Liver (tissue), 9 donors: ENCODE data around the gene ACTN2. TPM values are rescaled to one million over a fixed set of nuclear protein-coding genes. Genes with fewer than 3 reads are reported as not detected.
A peak's percentile ranks its signal among the peaks of the same experiment; 100 is the strongest.

Experiments
- DNase-seq: peaks from one replicate; pipeline ENCODE4 v3.0.0-alpha.2; 2017; ENCODE audit warnings: low spot score
- H3K27ac ChIP-seq, 2 donors: one replicate each; pipeline ENCODE4 v1.7.0; 2013; ENCODE audit warnings: inconsistent platforms in 2 of 2, low read length in 2 of 2, control low read depth in 1 of 2, low read depth in 1 of 2, mild to moderate bottlenecking in 1 of 2
- H3K27me3 ChIP-seq, 4 donors: one replicate each; pipeline versions ENCODE4 v1.6.1 to v1.7.0; 2013; ENCODE audit warnings: low read length in 3 of 4, inconsistent platforms in 1 of 4, mild to moderate bottlenecking in 1 of 4, moderate library complexity in 1 of 4; ENCODE audit not compliant: control insufficient read depth in 4 of 4, insufficient read depth in 4 of 4
- H3K36me3 ChIP-seq, 4 donors: one replicate each; pipeline versions ENCODE4 v1.6.1 to v1.7.0; 2013; ENCODE audit warnings: low read length in 3 of 4, mild to moderate bottlenecking in 3 of 4, low read depth in 1 of 4, moderate library complexity in 1 of 4; ENCODE audit not compliant: control insufficient read depth in 4 of 4, insufficient read depth in 3 of 4
- H3K4me1 ChIP-seq, 4 donors: one replicate each; pipeline versions ENCODE4 v1.6.1 to v1.7.0; 2013; ENCODE audit warnings: low read length in 3 of 4, mild to moderate bottlenecking in 3 of 4, moderate library complexity in 1 of 4; ENCODE audit not compliant: control insufficient read depth in 4 of 4, insufficient read depth in 4 of 4
- H3K4me3 ChIP-seq, 3 donors: one replicate each; pipeline versions ENCODE4 v1.6.1 to v1.7.0; 2013; ENCODE audit warnings: low read length in 3 of 3, control low read depth in 1 of 3, low read depth in 1 of 3, mild to moderate bottlenecking in 1 of 3
- H3K9ac ChIP-seq, 2 donors: one replicate each; pipeline ENCODE4 v1.7.0; 2013; ENCODE audit warnings: low read length in 2 of 2, mild to moderate bottlenecking in 2 of 2, moderate library complexity in 2 of 2, control low read depth in 1 of 2, low read depth in 1 of 2
- H3K9me3 ChIP-seq, 4 donors: one replicate each; pipeline versions ENCODE4 v1.6.1 to v1.7.0; 2013; ENCODE audit warnings: low read length in 3 of 4; ENCODE audit not compliant: control insufficient read depth in 4 of 4
- ATF3 ChIP-seq: IDR thresholded peaks from 2 replicates; pipeline ENCODE4 v1.6.1; 2016; ENCODE audit warnings: antibody characterized with exemption
- CTCF ChIP-seq: fragments of 150-350 bp; IDR thresholded peaks from 2 replicates; pipeline ENCODE4 v1.5.1; 2017; ENCODE audit warnings: improper control_type of control experiment, low read depth, low read length; ENCODE audit not compliant: missing input control
- FOXA1 ChIP-seq: IDR thresholded peaks from 2 replicates; pipeline ENCODE4 v1.6.1; 2016; ENCODE audit warnings: antibody characterized with exemption
- FOXA2 ChIP-seq: IDR thresholded peaks from 2 replicates; pipeline ENCODE4 v1.6.1; 2016; ENCODE audit warnings: antibody characterized with exemption
- GABPA ChIP-seq, 2 donors: IDR thresholded peaks in 1 of 2; conservative IDR thresholded peaks in 1 of 2; 2 replicates each; pipeline ENCODE4 v1.6.1; 2016; ENCODE audit warnings: antibody characterized with exemption in 2 of 2, mild to moderate bottlenecking in 1 of 2, moderate library complexity in 1 of 2
- HNF4G ChIP-seq: IDR thresholded peaks from 2 replicates; pipeline ENCODE4 v1.6.1; 2016; ENCODE audit warnings: antibody characterized with exemption
- JUND ChIP-seq, 2 donors: IDR thresholded peaks; 2 replicates each; pipeline ENCODE4 v1.6.1; 2016; ENCODE audit warnings: antibody characterized with exemption in 2 of 2
- MAX ChIP-seq: IDR thresholded peaks from 2 replicates; pipeline ENCODE4 v1.6.1; 2016; ENCODE audit warnings: antibody characterized with exemption
- NR2F2 ChIP-seq: IDR thresholded peaks from 2 replicates; pipeline ENCODE4 v1.6.1; 2016; ENCODE audit warnings: antibody characterized with exemption
- RAD21 ChIP-seq, 2 donors: IDR thresholded peaks; 2 replicates each; pipeline ENCODE4 v1.6.1; 2016; ENCODE audit warnings: antibody characterized with exemption in 2 of 2, mild to moderate bottlenecking in 2 of 2
- REST ChIP-seq: IDR thresholded peaks from 2 replicates; pipeline ENCODE4 v1.6.1; 2016; ENCODE audit warnings: antibody characterized with exemption, mild to moderate bottlenecking
- RXRA ChIP-seq, 2 donors: IDR thresholded peaks; 2 replicates each; pipeline ENCODE4 v1.6.1; 2017 to 2018; ENCODE audit warnings: antibody characterized with exemption in 2 of 2, mild to moderate bottlenecking in 1 of 2
- SP1 ChIP-seq: IDR thresholded peaks from 2 replicates; pipeline ENCODE4 v1.6.1; 2018; ENCODE audit warnings: antibody characterized with exemption, mild to moderate bottlenecking
- TAF1 ChIP-seq: conservative IDR thresholded peaks from 2 replicates; pipeline ENCODE4 v1.6.1; 2016; ENCODE audit warnings: antibody characterized with exemption, mild to moderate bottlenecking
- YY1 ChIP-seq: IDR thresholded peaks from 2 replicates; pipeline ENCODE4 v1.6.1; 2016; ENCODE audit warnings: antibody characterized with exemption, mild to moderate bottlenecking
- ZBTB33 ChIP-seq: IDR thresholded peaks from 2 replicates; pipeline ENCODE4 v1.6.1; 2016; ENCODE audit warnings: antibody characterized with exemption
- WGBS: extraction: QIAGEN DNeasy Blood & Tissue Kit; methylation state at CpG from one replicate; pipeline ENCODE4 v1.1.7; 2013; 5-methylcytosine and 5-hydroxymethylcytosine counted together
- polyA plus RNA-seq, 2 donors: library from polyadenylated mRNA; stranded (reverse) in 1 of 2; unstranded in 1 of 2; fragments of 200-250 nt in 1 of 2; fragments of >200 nt in 1 of 2; fragmentation: Nextera tagmentation in 1 of 2; extraction: Ambion mirVana in 1 of 2; gene quantifications; one replicate each; pipeline versions ENCODE4 v1.2.1 to v1.2.3, GENCODE V29; 2013 to 2015
- total RNA-seq, 2 donors: library from RNA; depleted of rRNA; stranded (reverse); fragments of >200 nt; gene quantifications; one replicate each; pipeline ENCODE4 v1.2.3, GENCODE V29; 2014
- donor health status: healthy.
- donor health status: healthy.
- donor health status: healthy.
- donor health status: healthy.
- donor health status: healthy.

Gene ACTN2
- total RNA-seq: under 1 TPM; 0.08 to 0.19 TPM
- under 1 TPM; 0.10 to 0.81 TPM for polyA plus RNA-seq

- WGBS: 10% methylated on average over 93 of the region's 93 CpGs
- no peak for TF ChIP-seq SP1
- no peak for TF ChIP-seq FOXA2
- TF ChIP-seq RXRA (IDR thresholded peaks at IDR 0.05): no peak
- TF ChIP-seq ATF3: no peak
- TF ChIP-seq ZBTB33: no peak
- TF ChIP-seq YY1: no peak
- no peak for TF ChIP-seq HNF4G
- TF ChIP-seq CTCF: no peak
- TF ChIP-seq REST: no peak
- no peak for TF ChIP-seq JUND (IDR thresholded peaks at IDR 0.05)
- TF ChIP-seq NR2F2: no peak
- TF ChIP-seq FOXA1: no peak
- no peak for TF ChIP-seq GABPA (IDR thresholded peaks at IDR 0.05 in 1 of 2, conservative IDR thresholded peaks at IDR 0.05 in 1 of 2)
- TF ChIP-seq MAX: no peak
- TF ChIP-seq RAD21 (IDR thresholded peaks at IDR 0.05): no peak
- no peak for TF ChIP-seq TAF1
- Histone ChIP-seq H3K27ac (no peak within 1 kb of the TSS), H3K4me1 (peaks cover 0 to 9% (median 5%) of the 10 kb centered on the region in 4 donors), H3K9me3 (peaks cover 0 to 3% (median 0%) of the 10 kb centered on the region in 4 donors), H3K4me3 (peak within 1 kb of the TSS in 2 of 3 donors; percentile 14 to 55), H3K9ac (no peak within 1 kb of the TSS), H3K36me3 (no peaks in the 10 kb centered on the region), H3K27me3 (peaks cover 0 to 12% (median 5%) of the 10 kb centered on the region in 4 donors)
- DNase-seq: peak; percentile 51
These were observed at the start of gene ACTN2 for GRCh38 chr1:236685917-236686814. TSS of gene ACTN2 (plus strand) at chr1:236686499. CDS start at chr1:236686674, 175 bp downstream.
